Gastroesophageal sphincter (tissue), 3 donors: ENCODE results near the gene IGSF1.

ENCODE experiments used
- POLR2A ChIP-seq, 2 donors: fragments of 450-650 bp; IDR thresholded peaks; one replicate each; pipeline ENCODE4 v1.6.1; 2017; ENCODE audit warnings: antibody characterized with exemption in 2 of 2, mild to moderate bottlenecking in 2 of 2, moderate library complexity in 1 of 2
- TF ChIP-seq, protein P1 (sequence below), 4 experiments: fragments of 200-600 bp in 2 of 4; fragments of 450-650 bp in 2 of 4; sonication (generic) in 1 of 4; IDR thresholded peaks; one replicate each; pipeline ENCODE4 v1.5.1; 2017 to 2019; ENCODE audit warnings: antibody characterized with exemption in 4 of 4, mild to moderate bottlenecking in 2 of 4, moderate library complexity in 2 of 4

DNA sequence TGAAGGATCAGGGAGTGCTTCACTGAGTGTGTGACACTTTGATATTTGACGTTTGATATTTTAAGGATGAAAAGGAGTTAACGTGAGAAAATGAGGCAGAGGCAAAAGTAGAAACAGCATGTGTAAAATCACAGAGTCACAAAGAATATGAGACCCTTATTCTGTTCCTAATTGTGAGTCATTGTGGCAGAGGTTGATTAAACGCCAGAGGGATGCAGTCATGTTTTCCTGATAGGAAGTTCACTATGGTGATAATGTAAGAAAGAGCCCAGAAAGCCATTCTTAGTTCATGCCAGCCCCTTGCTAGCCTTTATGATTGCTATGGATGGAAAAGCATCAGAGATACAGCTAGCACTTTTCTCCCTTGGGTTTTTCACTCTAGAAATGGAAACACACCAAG lies 33.5 kb upstream of the IGSF1 start:
- TF ChIP-seq, protein P1, sequence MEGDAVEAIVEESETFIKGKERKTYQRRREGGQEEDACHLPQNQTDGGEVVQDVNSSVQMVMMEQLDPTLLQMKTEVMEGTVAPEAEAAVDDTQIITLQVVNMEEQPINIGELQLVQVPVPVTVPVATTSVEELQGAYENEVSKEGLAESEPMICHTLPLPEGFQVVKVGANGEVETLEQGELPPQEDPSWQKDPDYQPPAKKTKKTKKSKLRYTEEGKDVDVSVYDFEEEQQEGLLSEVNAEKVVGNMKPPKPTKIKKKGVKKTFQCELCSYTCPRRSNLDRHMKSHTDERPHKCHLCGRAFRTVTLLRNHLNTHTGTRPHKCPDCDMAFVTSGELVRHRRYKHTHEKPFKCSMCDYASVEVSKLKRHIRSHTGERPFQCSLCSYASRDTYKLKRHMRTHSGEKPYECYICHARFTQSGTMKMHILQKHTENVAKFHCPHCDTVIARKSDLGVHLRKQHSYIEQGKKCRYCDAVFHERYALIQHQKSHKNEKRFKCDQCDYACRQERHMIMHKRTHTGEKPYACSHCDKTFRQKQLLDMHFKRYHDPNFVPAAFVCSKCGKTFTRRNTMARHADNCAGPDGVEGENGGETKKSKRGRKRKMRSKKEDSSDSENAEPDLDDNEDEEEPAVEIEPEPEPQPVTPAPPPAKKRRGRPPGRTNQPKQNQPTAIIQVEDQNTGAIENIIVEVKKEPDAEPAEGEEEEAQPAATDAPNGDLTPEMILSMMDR (IDR thresholded peaks at IDR 0.05), result no peak
- TF ChIP-seq POLR2A (IDR thresholded peaks at IDR 0.05), result no peak
